WTC11 (cell line): Measurements from ENCODE around the gene EMX1. TPM values are rescaled to one million over a fixed set of nuclear protein-coding genes. Genes with fewer than 3 reads are reported as not detected.

Source experiments
- ATAC-seq: fragments of 200-7000 bp; cut with Tn5 transposase; 2 replicates; pipeline ENCODE4 v1.10.0; 2021; ENCODE audit warnings: mild to moderate bottlenecking, moderate library complexity
- CTCF ChIA-PET: fragments of 300-600 bp; sonication (Branson Sonifier 250); formaldehyde crosslinking; loops from one replicate; lab custom pipeline; 2021; ENCODE audit warnings: antibody characterized with exemption; lab: Charles Lee
- POLR2A ChIA-PET: fragments of 350-600 bp; sonication (Branson Sonifier 250); formaldehyde crosslinking; loops from one replicate; lab custom pipeline; 2021; ENCODE audit warnings: antibody characterized with exemption; lab: Charles Lee
- DNase-seq: peaks from one replicate; pipeline ENCODE4 v3.0.0; 2021; ENCODE audit warnings: low spot score
- H3K27ac Mint-ChIP-seq: 2 replicates; pipeline ENCODE4 v1.8.0; 2021; ENCODE audit warnings: mixed read lengths
- H3K27me3 Mint-ChIP-seq: 2 replicates; pipeline ENCODE4 v1.8.0; 2021; ENCODE audit warnings: low read depth, mild to moderate bottlenecking, moderate library complexity, mixed read lengths
- H3K36me3 Mint-ChIP-seq: 2 replicates; pipeline ENCODE4 v1.8.0; 2021; ENCODE audit warnings: mixed read lengths
- H3K4me1 Mint-ChIP-seq: 2 replicates; pipeline ENCODE4 v1.8.0; 2022; ENCODE audit warnings: mixed read lengths
- H3K4me3 Mint-ChIP-seq: 2 replicates; pipeline ENCODE4 v1.8.0; 2021; ENCODE audit warnings: mild to moderate bottlenecking, moderate library complexity, mixed read lengths
- H3K9me3 Mint-ChIP-seq: 2 replicates; pipeline ENCODE4 v1.8.0; 2021; ENCODE audit warnings: mixed read lengths
- ATF2 ChIP-seq: sonication (generic); formaldehyde crosslinking; IDR thresholded peaks from 2 replicates; pipeline ENCODE4 v1.8.1; 2022; ENCODE audit warnings: low read depth, missing genetic modification reagents, borderline replicate concordance
- FOXK1 ChIP-seq: sonication (generic); formaldehyde crosslinking; IDR thresholded peaks from 2 replicates; pipeline ENCODE4 v1.8.0; 2022; ENCODE audit warnings: mild to moderate bottlenecking, moderate library complexity, missing genetic modification reagents
- FOXP1 ChIP-seq: sonication (generic); formaldehyde crosslinking; IDR thresholded peaks from 2 replicates; pipeline ENCODE4 v1.8.0; 2022; ENCODE audit warnings: missing genetic modification reagents, mild to moderate bottlenecking, moderate library complexity, borderline replicate concordance
- IRF2 ChIP-seq: sonication (generic); formaldehyde crosslinking; IDR thresholded peaks from 2 replicates; pipeline ENCODE4 v1.8.0; 2022; ENCODE audit warnings: low read depth, missing genetic modification reagents, borderline replicate concordance
- NFATC4 ChIP-seq: fragments of 250-450 bp; sonication (Bioruptor Pico); IDR thresholded peaks from 2 replicates; pipeline ENCODE4 v1.9.0; 2021; ENCODE audit warnings: mild to moderate bottlenecking
- NR1H2 ChIP-seq: sonication (generic); formaldehyde crosslinking; IDR thresholded peaks from 2 replicates; pipeline ENCODE4 v1.9.0; 2021; ENCODE audit warnings: mild to moderate bottlenecking, moderate library complexity, missing genetic modification reagents
- ZBTB21 ChIP-seq: sonication (generic); formaldehyde crosslinking; IDR thresholded peaks from 2 replicates; pipeline ENCODE4 v1.8.1; 2023; ENCODE audit warnings: mild to moderate bottlenecking, missing genetic modification reagents, borderline replicate concordance
- ZMAT4 ChIP-seq: fragments of 250-450 bp; sonication (Bioruptor Pico); IDR thresholded peaks from 2 replicates; pipeline ENCODE4 v1.9.0; 2021; ENCODE audit warnings: mild to moderate bottlenecking
- ZNF263 ChIP-seq: sonication (generic); formaldehyde crosslinking; IDR thresholded peaks from 2 replicates; pipeline ENCODE4 v1.8.1; 2022; ENCODE audit warnings: low read depth, mild to moderate bottlenecking, moderate library complexity, missing genetic modification reagents
- ZNF425 ChIP-seq: fragments of 250-450 bp; sonication (Bioruptor Pico); conservative IDR thresholded peaks from 2 replicates; pipeline ENCODE4 v1.9.0; 2021; ENCODE audit warnings: mild to moderate bottlenecking
- total RNA-seq: library from RNA; stranded (reverse); gene quantifications from 3 replicates; pipeline ENCODE4 v1.2.3, GENCODE V29; 2021
- TF ChIP-seq, protein P1 (sequence below): sonication (generic); formaldehyde crosslinking; IDR thresholded peaks from 2 replicates; pipeline ENCODE4 v1.8.0; 2022; ENCODE audit warnings: mild to moderate bottlenecking, missing genetic modification reagents
- TF ChIP-seq, protein P2 (sequence below): sonication (generic); formaldehyde crosslinking; IDR thresholded peaks from 2 replicates; pipeline ENCODE4 v1.8.0; 2022; ENCODE audit warnings: mild to moderate bottlenecking, missing genetic modification reagents
- TF ChIP-seq, protein P3 (sequence below): sonication (generic); formaldehyde crosslinking; IDR thresholded peaks from 2 replicates; pipeline ENCODE4 v1.8.1; 2022; ENCODE audit warnings: missing genetic modification reagents, borderline replicate concordance

Gene EMX1
- total RNA-seq, 1 experiment from 2014 or later, result 3.8 TPM

GRCh38 chr2:72958542-72959385, 41.4 kb downstream of the EMX1 start:
- peaks cover 45% of the 10 kb centered on the region for H3K4me1 Mint-ChIP-seq
- CTCF ChIA-PET, result interaction anchor here (1.0 to 2.0 kb wide), 2 partner anchors 15 to 65 kb away, joined by 3 to 8 read pairs; no protein-coding TSS in a partner anchor
- H3K4me3 Mint-ChIP-seq, result no peak overlapping the region

GRCh38 chr2:72959554-72959953, 42.2 kb downstream of the EMX1 start:
- Mint-ChIP-seq H3K27ac (0 out of 2 replicates have a peak overlapping the region, but pooled peaks have one; percentile 9), H3K9me3 (no peaks in the 10 kb centered on the region), H3K4me3 (no peak overlapping the region), H3K36me3 (peaks cover 8% of the 10 kb centered on the region), H3K4me1 (peaks cover 49% of the 10 kb centered on the region), H3K27me3 (peaks cover 7% of the 10 kb centered on the region)
- ChIA-PET CTCF (interaction anchor here (1.1 to 5.0 kb wide), 4 partner anchors 7 to 66 kb away, joined by 3 to 54 read pairs (median 8); no protein-coding TSS in a partner anchor), POLR2A (no interaction called here)
- no peak for TF ChIP-seq FOXK1
- TF ChIP-seq, protein P1, sequence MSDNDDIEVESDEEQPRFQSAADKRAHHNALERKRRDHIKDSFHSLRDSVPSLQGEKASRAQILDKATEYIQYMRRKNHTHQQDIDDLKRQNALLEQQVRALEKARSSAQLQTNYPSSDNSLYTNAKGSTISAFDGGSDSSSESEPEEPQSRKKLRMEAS (CRISPR knock-in tag), result no peak
- TF ChIP-seq, protein P2, sequence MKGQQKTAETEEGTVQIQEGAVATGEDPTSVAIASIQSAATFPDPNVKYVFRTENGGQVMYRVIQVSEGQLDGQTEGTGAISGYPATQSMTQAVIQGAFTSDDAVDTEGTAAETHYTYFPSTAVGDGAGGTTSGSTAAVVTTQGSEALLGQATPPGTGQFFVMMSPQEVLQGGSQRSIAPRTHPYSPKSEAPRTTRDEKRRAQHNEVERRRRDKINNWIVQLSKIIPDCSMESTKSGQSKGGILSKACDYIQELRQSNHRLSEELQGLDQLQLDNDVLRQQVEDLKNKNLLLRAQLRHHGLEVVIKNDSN (CRISPR knock-in tag), result no peak
- no peak for TF ChIP-seq NR1H2 (CRISPR knock-in tag)
- no peak for DNase-seq
- ATAC-seq, result no peak

More at GRCh38 chr2:72958542-72959385, 41.4 kb downstream of the EMX1 start:
- no peak for ATAC-seq
- H3K27me3 Mint-ChIP-seq, result peaks cover under 1% of the 10 kb centered on the region; the same call in 1 of the 2 replicates
- POLR2A ChIA-PET, result no interaction called here
- H3K9me3 Mint-ChIP-seq, result no peaks in the 10 kb centered on the region
- H3K27ac Mint-ChIP-seq, result no peak overlapping the region
- H3K36me3 Mint-ChIP-seq, result peaks cover 8% of the 10 kb centered on the region
- no peak for TF ChIP-seq NFATC4 (CRISPR knock-in tag)
- TF ChIP-seq IRF2 (CRISPR knock-in tag), result no peak
- no peak for TF ChIP-seq ZNF425 (CRISPR knock-in tag)
- no peak for TF ChIP-seq ZNF263 (CRISPR knock-in tag)
- TF ChIP-seq ATF2, result no peak
- no peak for TF ChIP-seq ZBTB21 (CRISPR knock-in tag)
- DNase-seq, result no peak

DNA sequence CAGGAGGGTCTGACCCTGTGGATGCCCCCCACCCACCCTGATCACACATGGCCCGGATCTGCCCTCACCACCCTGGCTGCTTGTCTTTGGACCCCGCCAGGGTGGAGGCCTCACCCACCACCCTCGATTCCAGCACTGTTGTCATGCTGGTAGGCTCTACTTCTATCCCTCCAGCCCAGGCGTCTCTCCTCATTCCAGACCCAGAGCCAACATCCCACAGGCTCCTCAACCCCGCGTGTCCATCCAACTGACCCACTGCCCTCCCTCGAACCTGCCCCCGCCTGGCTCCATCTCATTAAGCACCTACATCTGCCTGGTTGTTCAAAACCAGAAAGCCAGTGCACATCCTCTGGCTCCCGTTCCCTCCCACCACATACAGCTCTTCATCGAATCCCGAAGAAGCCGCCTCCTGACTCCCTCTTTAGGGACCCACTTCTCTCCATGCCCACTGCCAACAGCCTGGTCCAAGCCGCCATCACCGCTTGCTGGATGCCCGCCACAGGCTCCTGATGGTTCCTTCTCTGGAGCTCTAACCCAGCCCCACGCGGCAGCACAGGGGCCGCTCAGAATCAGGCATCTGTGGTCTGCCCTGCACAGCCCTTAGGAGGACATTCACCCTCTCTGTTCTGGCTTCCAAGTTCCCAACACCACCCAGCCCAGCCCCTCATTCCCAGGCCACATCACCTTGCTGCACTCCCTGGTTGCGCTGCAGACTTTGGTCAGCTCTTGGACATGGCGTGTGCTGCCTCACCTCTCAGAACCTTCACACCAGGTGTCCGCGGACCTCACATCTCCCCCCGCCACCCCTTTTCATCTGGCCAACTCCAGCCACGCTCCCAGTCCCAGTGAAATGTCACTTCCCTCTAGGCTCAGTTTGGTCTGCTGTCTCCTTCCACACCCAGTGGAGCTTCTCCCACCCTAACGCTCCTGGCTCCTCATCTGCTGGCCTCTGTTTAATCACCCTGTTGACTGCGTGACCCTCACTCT, 43.0 kb downstream of the EMX1 start:
- Mint-ChIP-seq H3K27me3 (peaks cover 7% of the 10 kb centered on the region), H3K27ac (no peak overlapping the region), H3K36me3 (peaks cover 8% of the 10 kb centered on the region), H3K4me1 (peaks cover 53% of the 10 kb centered on the region), H3K9me3 (no peaks in the 10 kb centered on the region), H3K4me3 (no peak overlapping the region)
- ChIA-PET POLR2A (no interaction called here), CTCF (interaction anchor here (1.1 to 5.0 kb wide), 3 partner anchors 8 to 67 kb away, joined by 3 to 54 read pairs (median 9); no protein-coding TSS in a partner anchor)
- DNase-seq, result no peak
- TF ChIP-seq, protein P3, sequence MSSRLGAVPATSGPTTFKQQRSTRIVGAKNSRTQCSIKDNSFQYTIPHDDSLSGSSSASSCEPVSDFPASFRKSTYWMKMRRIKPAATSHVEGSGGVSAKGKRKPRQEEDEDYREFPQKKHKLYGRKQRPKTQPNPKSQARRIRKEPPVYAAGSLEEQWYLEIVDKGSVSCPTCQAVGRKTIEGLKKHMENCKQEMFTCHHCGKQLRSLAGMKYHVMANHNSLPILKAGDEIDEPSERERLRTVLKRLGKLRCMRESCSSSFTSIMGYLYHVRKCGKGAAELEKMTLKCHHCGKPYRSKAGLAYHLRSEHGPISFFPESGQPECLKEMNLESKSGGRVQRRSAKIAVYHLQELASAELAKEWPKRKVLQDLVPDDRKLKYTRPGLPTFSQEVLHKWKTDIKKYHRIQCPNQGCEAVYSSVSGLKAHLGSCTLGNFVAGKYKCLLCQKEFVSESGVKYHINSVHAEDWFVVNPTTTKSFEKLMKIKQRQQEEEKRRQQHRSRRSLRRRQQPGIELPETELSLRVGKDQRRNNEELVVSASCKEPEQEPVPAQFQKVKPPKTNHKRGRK (CRISPR knock-in tag), result no peak
- TF ChIP-seq ZMAT4 (CRISPR knock-in tag) (no peak), FOXP1 (CRISPR knock-in tag) (peak; percentile 18; the same call in 1 of the 2 replicates)
- no peak for ATAC-seq
